Ovary (tissue), 3 donors: ENCODE data around the gene HOMER2.

Source experiments
- CTCF ChIP-seq, 3 donors: fragments of 450-650 bp in 2 of 3; fragments of 200-600 bp in 1 of 3; IDR thresholded peaks; one replicate each; pipeline versions ENCODE4 v1.5.1 to v1.8.0; 2016 to 2022; ENCODE audit warnings: antibody characterized with exemption in 3 of 3, mild to moderate bottlenecking in 1 of 3
- EP300 ChIP-seq: sonication (generic); formaldehyde crosslinking; IDR thresholded peaks from one replicate; pipeline ENCODE4 v1.6.1; 2017; ENCODE audit warnings: antibody characterized with exemption
- donor health status: DM: no; HTN: no; CAD: no.

- TF ChIP-seq EP300 = no peak
- TF ChIP-seq CTCF (IDR thresholded peaks at IDR 0.05) = no peak
Measured at GRCh38 chr15:82900511-82901060, 51.9 kb downstream of the HOMER2 start.
